GM18520 (cell line): ENCODE data around the gene LIMS2.

Source experiments
- ATAC-seq: cut with Tn5 transposase; IDR thresholded peaks from one replicate; pipeline ENCODE4 v1.9.1; 2021; ENCODE audit not compliant: unreplicated experiment

Gene LIMS2

GRCh38 chr2:127647242-127648190 lies 27.8 kb downstream of the LIMS2 start:
- ATAC-seq = no peak

GRCh38 chr2:127646487-127647241 lies 28.7 kb downstream of the LIMS2 start:
- ATAC-seq = no peak

- no peak for ATAC-seq
These were observed 29.7 kb downstream of the LIMS2 start, which contains the start of gene GPR17 for GRCh38 chr2:127645395-127646291. GPR17 (plus strand) TSS chr2:127646153; CDS start chr2:127650736, 4,583 bp downstream.

GRCh38 chr2:127645026-127645394 lies 30.3 kb downstream of the LIMS2 start:
- ATAC-seq = no peak

GRCh38 chr2:127644066-127645025 lies 31.0 kb downstream of the LIMS2 start:
- ATAC-seq = no peak

GRCh38 chr2:127643439-127644065 lies 31.8 kb downstream of the LIMS2 start:
- ATAC-seq = no peak

GRCh38 chr2:127642706-127643438 lies 32.5 kb downstream of the LIMS2 start:
- ATAC-seq = no peak

GRCh38 chr2:127641846-127642507 lies 33.4 kb downstream of the LIMS2 start:
- no peak for ATAC-seq

- ATAC-seq = no peak
These were observed 34.2 kb downstream of the LIMS2 start for GRCh38 chr2:127641133-127641532.

GRCh38 chr2:127640082-127641072 lies 35.0 kb downstream of the LIMS2 start:
- ATAC-seq = no peak

- ATAC-seq = no peak
These were observed 36.2 kb downstream of the LIMS2 start for GRCh38 chr2:127639111-127639474.

GRCh38 chr2:127638361-127639110 lies 36.8 kb downstream of the LIMS2 start:
- no peak for ATAC-seq

GRCh38 chr2:127637725-127638252 lies 37.5 kb downstream of the LIMS2 start:
- no peak for ATAC-seq

GRCh38 chr2:127637236-127637630 lies 38.1 kb downstream of the LIMS2 start:
- no peak for ATAC-seq

GRCh38 chr2:127636248-127637235 lies 38.8 kb downstream of the LIMS2 start:
- no peak for ATAC-seq
